ENCODE measurements around the gene COP1.

The COP1 gene

DNA sequence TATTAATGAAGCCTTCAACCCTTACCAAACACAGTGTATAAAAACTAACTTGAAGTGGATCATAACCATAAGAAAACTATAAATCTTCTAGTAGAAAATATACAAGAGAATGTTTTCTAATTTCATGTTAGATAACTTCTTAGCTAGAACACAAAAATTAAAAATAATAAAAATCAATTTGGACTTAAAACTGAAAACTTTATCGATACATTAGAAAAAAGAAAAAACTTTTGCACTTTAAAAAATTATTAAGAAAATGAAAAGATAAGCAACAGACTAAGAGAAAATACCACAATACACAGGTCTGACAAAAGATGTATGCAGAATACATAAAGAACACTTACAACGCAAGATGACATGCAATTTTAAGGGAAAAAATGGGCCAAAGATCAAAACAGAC is 8.7 kb downstream of the COP1 start:
- no peak for DNase-seq

DNA sequence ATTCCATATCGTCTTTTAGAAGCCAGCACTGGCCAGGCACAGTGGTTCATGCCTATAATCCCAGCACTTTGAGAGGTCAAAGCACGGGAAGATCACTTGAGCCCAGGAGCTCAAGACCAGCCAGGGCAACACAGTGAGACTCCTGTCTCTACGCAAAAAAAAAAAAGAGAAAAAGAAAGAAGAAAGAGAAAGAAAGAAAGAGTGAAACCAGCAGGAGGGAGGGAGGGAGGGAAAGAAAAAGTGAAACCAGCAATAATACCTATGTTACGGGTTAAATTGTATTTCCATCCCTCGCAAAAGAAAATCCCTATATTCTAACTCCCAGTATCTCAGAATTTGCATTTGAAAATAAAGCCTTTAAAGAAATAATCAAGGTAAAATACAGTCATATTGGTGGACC is 10.4 kb downstream of the COP1 start:
- DNase-seq: no peak

DNA sequence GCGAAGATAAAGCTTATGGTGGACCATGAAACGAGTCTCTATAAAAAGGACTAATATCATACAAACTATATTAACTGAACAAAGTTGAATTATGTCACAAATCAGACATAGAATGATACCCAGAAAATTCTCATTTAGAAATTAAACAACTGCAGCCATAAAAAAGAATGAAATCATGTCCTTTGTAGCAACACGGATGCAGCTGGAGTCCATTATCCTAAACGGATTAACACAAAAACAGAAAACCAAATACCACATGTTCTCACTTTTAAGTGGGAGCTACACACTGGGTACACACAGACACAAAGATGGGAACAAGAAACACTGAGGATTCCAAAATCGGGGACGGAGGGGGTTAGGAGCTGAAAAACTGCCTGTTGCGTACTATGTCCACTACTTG is 11.5 kb downstream of the COP1 start:
- no peak for DNase-seq

DNA sequence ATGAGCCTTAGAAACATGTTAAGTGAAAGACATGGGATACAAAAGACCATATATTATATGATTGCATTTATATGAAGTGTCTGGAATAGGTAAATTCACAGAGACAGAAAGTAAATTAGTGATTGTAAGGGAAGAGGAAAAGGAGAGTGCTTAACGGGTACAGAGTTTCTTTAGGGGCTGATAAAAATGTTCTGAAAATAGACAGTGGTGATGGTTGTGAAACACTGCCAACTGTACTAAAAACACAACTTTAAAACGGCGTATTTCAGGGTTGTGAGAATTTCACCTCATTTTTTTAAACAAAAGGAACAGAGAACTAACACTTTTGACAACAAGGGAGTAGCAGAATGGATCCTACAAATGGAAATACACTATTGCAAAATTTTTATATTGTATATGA is 13.4 kb downstream of the COP1 start:
- no peak for DNase-seq

DNA sequence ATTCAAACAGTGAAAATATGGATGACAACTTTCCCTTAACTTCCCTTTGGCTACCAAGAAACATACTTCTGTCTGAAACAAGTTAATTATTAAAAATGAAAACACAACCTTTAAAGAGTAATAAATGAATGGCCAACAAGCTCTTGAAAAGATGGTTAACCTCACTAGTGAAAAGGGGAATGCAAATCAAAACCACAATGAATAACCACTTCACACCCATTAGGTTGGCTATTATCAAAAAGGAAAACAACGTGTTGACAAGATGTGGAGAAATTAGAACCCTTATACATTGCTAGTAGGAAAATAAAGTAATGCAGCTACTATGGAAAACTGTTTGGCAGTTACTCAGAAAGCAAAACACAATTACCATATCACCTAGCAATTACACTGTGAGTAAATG is 14.1 kb downstream of the COP1 start:
- DNase-seq: no peak

DNA sequence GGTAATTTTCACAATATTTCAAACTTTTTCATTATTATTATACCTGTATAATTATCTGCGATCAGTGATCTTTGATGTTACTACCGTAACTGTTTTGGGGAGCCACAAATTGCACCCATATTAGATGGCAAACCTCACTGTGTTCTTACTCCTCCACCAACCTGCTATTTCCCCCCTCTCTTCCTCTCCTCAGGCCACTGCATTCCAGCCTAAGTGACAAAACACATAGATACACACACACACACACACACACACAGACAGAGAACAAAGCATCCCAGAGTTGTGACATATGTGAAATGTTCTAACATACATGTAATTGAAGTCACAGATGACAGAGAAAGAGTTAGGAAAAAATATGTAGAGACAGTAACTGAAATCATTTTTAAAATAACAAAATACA is 18.5 kb downstream of the COP1 start:
- no peak for DNase-seq

DNA sequence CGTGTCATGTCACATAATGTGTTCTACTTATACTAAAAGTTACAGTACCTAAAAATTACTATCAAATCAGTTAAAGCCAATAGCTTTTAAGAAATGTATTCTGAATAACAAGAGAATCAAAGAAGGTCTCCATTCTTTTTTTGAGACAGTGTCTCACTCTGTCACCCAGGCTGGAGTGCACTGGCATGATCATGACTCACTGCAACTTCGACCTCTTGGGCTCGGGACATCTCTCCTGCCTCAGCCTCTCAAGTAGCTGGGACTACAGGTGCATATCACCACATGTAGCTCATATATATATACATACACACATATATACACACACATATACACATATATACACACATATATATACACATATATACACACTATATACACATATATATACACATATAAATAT is 20.1 kb downstream of the COP1 start:
- no peak for DNase-seq

DNA sequence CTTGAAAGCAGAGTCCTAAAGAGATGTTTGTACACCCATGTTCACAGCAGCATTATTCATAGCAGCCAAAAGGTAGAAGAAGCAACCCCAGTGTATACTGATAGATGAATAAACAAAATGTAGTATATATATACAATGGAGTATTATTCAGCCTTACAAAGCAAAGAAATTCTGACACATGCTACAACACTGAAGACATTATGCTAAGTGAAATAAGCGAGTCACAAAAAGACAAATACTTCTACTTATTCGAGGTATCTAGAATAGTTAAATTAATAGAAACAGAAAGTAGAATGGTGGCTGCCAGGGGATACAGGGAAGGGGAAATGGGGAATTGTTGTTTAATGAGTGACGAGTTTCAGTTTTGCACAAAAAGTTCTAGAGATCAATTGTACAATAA is 23.5 kb downstream of the COP1 start:
- no peak for DNase-seq

DNA sequence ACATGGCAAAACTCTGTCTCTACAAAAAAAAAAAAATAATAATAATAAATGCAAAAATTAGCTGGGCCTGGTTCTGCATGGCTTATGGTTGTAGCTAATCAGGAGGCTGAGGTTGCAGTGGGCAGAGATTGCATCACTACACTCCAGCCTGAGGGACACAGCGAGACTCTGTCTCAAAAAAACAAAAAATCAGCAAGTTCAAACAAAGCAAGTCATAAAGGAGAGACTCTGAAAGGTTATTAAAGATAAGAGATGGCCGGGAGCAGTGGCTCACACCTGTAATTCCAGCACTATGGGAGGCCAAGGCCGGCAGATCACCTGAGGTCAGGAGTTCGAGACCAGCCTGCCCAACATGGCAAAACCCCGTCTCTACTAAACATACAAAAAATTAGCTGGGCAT is 28.8 kb downstream of the COP1 start:
- DNase-seq: no peak

DNA sequence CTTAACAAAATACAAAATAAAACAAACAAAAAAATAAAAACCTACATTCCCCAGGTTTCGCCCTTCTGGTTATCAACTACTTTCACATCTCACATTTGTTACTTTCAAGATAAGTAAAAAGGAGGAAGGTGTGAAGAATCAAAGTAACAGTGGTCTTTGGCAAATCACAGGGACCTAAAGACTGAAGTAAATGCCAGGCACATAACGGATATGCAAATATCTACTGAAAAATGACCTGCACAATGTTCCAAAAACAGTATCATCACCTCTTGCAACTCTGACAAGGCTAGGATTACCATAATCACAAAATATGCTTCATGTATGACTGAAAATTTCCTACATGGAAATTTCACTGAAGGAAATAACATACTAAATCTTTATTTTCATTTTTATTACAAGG is 29.3 kb downstream of the COP1 start:
- no peak for DNase-seq

DNA sequence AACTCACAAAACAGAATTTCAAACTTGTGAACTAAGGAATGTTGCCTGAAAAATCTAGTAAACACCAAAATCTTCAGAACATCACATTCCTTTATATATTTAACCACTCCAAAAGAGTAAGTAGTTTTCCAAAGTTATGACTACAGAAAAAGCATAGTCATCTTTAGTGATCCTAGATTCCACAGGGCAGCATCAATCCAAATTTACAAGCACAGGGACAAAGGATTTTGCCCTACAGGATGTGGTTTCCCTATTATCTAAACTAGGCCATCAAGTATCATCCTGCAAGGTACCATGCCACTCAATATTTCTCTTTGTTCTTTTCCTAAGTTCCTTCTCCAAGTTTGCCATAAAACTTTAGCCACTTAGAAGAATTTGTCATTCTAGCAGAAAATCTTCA is 33.0 kb downstream of the COP1 start:
- DNase-seq: no peak

DNA sequence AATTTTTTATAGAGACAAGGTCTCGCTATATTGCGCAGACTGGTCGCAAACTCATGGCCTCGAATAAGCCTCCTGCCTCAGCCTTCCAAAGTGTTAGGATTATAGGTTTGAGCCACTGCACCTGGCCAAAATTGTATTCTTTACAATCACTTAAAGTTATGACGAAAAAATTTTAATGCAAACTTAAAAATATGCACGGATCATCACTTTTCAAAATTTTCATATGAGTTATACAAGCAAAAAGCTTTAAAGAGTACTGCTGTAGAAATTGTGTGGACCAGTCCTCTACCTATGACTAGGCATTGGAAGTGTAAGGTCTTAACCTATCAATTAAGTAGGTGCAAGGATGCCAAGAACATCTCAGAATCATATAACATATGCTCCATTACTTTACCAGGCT is 34.9 kb downstream of the COP1 start:
- DNase-seq: no peak

DNA sequence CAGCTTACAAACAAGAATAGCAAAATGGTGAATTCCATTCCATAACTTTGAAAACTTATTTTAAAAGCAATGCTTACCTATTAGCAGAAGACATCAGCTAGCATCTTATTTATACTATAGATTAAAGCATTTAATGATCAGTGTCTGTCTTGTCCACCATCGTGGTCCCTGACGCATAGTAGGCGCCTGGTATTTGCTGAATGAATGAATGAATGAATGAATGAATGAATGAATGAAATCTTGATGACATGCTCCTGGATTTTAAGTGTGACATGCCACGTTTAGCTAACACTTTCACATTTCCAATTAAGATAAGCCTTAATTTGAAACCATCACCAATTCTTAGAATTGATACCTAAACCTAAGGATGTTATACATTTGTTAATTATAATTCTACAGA is 39.9 kb downstream of the COP1 start:
- no peak for DNase-seq

DNA sequence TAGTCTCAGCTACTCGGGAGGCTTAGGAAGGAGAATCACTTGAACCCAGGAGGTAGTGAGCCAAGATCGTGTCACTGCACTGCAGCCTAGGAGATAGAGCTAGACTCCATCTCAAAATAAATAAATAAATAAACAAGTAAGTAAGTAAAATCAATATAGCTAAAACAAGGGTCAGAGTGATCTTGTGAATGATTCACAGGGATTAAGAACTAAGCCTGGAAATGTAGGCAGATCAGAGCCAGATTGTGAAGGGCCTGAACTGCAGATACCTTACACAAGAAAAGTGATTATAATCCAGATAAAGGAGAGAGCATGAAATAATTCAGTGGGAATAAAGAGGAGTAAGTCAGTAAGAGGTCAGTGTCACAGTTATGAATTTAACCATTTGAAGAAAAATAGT is 41.5 kb downstream of the COP1 start:
- no peak for DNase-seq

DNA sequence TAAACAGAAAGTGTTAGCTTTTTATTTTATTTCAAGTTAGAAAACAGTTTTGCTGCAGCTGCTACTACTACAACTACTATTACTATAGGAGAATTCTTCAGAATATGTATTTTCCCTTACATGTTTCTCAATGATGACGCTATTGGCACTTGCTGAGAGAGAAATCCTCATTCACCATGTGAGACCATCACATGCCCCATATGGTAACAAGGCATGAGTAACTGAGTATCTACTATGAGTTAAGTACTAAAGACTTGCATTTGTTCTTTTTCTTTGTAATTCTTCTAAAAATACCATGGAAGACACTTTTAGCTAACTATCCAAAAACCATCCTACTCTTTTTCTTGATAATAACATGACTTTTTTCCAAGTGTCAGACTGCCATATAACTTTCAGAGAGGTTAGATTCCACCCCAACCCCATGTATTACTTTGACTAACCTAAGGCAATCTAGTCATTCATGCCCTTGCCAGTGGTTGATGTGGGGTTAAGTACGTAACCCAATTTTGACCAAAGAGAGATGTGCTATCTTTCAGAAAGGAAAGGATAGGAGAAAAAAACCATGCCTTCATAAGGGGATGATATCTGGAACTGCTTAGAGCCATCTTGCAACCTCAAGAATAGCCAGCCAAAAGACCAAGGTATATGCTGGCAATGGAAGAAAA is 42.9 kb downstream of the COP1 start:
- no peak for DNase-seq

DNA sequence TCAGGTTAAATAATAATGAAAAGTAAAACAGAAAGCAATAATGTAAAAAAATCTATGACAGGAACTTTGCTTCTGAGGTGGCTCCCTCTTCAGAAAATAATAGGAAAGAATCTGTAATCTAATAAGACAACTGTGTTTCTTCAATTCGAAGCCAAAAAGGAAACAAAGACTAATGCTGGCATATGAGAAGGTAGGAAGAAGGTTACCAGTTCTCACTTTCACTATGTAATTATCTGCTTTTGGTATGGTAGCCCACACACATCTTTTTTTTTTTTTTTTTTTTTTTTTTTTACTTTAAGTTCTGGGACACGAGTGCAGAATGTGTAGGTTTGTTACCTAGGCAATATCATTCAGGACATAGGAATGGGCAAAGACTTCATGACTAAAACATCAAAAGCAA is 47.1 kb downstream of the COP1 start:
- DNase-seq: no peak

DNA sequence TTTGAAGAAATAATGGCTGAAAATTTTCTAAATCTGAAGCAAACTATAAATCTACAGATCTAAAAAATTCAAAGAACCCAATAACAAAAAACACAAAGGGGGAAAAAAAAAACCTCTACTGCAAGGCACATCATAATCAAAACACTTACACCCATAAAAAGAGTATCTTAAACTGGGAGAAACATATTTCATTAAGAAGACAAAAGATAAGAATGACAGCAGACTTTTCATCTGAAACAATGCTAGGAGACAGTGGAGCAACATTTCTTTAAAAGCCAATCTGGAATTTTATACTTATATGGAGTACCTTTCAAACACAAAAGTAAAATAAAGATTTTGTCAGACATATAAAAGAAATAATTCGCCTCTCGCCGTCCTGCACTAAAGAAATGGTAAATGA is 49.1 kb downstream of the COP1 start:
- DNase-seq: no peak

DNA sequence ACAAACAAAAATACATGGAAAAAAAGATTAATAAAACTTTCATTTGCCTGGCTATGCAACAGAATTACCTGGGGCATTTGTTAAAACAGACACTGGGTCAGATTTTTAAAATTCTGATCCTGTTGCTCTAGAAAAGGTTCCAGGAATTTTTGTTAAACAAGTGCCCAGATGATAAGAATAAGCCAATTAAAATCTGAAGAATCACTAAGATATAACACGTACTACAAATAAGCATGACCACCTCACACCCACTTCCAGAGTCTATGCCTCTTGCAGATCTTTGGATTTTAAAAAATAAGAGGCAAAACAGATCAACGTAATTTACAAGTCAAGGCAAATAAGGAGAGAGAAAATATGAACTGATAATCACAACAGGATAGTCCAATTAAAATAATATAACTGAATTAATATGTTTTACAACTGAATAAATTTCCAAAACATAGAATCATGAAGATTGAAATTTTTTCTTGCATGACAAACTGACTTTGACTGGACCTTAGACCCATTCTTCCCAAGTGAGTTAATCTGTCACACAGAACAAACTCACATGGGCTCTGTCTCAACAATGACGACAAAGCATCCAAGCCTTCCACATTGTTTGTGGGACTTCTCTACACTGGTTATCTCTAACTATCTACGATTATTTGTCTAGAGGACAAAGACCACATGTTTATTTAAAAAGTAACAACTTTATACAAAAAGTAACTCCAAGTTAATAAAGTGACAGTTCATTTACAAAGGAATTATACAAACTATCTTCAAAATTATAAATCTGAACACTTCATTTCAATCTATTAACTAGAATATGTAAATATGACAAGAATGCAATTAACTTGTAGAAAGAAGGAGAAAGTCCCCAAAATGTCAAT is 56.9 kb downstream of the COP1 start:
- DNase-seq: no peak

DNA sequence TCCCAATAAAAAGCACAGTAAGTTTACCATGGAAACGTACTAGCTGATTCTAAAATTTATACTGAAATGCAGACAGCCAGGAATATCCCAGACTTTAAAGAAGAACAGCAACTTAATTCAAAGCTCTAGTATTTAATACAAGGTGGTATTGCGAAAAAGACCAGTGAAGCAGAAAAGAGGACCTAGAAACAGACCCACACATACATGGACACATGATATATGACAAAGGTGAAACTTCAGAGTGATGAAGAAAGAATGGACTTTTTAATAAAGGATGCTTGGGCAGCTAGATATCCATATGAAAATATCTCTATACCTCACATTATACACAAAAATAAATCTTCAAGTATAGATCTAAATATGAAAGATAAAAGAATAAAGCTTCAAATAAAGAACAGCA is 62.6 kb downstream of the COP1 start:
- DNase-seq: no peak

DNA sequence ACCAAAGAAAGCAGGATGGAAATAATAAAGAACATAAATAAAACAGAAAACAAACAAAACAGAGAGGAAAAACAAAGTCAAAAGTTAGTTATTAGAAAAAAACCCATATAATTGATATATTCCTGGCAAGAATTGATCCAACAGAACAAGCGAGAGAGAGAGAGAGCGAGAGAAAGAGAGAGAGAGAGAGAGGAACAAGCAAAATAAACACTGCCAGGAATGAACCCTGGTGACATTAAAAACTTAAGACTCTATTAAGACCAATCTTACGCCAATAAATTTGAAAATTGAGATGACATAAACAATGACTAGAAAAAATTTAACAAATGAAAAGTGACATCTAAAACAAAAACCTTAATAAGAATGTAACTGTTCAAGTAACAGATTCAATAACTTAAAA is 64.1 kb downstream of the COP1 start:
- no peak for DNase-seq

DNA sequence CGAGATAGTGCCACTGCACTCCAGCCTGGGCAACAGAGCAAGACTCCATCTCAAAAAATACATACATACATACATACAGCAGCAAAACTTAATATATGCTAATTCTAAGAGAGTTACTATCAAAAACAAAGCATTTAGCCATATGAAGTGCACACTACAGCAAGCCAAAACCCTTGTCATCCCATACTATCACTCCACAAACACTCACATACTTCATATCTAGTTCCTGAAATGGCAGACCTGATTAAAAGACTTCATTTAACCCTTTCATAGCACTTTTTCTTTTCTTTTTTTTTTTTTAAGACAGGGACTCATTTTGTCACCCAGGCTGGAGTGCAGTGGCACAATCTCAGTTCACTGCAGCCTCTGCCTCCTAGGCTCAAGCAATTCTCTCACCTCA is 65.6 kb downstream of the COP1 start:
- DNase-seq: no peak

DNA sequence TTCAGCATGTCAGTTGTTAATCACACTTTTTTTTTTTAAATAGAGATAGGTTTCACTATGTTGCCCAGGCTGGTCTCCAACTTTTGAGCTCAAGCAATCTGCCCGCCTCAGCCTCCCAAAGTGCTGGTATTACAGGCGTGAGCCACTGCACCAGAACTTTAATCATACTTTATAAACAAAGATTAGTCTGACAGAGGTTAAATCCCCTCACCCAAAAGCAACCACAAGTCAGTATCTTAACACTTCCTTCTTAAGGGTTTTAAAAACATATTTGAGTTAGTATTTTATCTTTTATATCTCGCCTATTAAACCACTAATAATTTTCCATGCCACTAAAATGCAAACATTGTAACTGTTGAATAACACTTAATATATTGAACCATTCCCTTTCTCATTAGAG is 70.2 kb downstream of the COP1 start:
- no peak for DNase-seq

DNA sequence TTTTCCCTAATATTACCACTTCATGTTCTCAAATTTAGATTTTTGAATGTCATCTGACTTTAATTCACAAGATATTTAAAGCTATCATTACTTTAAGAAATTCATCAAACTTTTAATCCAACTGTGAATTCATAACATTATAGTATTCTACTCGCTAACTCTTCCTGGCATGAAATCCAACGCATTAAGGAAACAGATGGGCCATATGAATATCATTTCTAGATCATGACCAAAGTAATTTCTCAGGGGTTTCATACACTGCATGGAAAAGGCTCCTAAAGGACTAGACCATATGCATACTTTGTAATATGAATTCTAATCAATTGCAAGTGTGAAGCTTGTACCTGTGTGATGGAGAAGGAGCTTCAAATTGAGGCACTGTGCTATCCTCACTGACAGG is 72.4 kb downstream of the COP1 start:
- no peak for DNase-seq

DNA sequence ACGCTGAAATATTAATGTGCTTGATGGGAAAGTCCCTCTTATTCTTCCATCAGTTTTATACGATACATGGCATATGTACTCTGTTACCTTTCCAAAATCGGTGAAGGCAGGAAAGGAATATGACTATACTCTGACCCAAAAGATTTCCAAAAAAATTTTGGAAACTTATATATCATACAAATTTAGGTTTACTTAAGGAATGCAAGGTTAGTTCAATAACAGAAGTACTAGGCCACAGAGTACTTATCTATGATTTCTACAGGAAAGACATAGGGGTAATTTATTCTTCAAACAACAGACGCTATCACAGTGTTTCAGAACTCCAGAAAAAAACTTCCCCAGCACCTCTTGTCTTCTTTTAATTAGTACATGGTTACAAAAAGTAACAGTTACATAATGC is 84.8 kb downstream of the COP1 start:
- DNase-seq: no peak

DNA sequence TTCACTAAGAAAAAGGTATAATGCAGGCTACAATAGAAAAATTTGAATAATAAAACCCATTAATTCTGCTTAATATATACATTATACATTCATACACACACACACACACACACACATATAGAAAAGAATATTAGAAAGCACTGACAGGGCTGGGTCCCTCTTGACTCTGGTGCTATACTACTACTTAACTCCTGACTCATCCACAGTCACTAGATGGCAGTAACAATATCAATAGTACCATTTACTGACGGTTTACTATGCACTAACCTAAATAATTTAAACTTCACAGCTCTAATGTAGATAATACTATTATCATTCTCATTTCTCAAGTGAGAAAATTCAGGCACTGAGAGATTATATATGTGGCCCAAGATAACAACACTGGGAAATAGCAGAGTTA is 87.5 kb downstream of the COP1 start:
- no peak for DNase-seq
